ENCODE measurements around the gene MIA.
"Not testable (repeated sequence)": the region's sequence is repeated elsewhere in the genome, so short reads cannot be mapped to it uniquely, and the experiment has no call there.

GRCh38 chr19:40766385-40766784, 8.9 kb upstream of the MIA start:
- TF ChIP-seq, protein P1, sequence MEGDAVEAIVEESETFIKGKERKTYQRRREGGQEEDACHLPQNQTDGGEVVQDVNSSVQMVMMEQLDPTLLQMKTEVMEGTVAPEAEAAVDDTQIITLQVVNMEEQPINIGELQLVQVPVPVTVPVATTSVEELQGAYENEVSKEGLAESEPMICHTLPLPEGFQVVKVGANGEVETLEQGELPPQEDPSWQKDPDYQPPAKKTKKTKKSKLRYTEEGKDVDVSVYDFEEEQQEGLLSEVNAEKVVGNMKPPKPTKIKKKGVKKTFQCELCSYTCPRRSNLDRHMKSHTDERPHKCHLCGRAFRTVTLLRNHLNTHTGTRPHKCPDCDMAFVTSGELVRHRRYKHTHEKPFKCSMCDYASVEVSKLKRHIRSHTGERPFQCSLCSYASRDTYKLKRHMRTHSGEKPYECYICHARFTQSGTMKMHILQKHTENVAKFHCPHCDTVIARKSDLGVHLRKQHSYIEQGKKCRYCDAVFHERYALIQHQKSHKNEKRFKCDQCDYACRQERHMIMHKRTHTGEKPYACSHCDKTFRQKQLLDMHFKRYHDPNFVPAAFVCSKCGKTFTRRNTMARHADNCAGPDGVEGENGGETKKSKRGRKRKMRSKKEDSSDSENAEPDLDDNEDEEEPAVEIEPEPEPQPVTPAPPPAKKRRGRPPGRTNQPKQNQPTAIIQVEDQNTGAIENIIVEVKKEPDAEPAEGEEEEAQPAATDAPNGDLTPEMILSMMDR (conservative IDR thresholded peaks at IDR 0.05 in 1 of 2, IDR thresholded peaks at IDR 0.05 in 1 of 2; ENCODE audit: low read depth in 1 of 2, low read length in 2 of 2) = not testable (repeated sequence)
- TF ChIP-seq EZH2 (IDR thresholded peaks at IDR 0.05; ENCODE audit: low read length, missing control alignments) = not testable (repeated sequence)

Data from fibroblast of lung (primary cell).